ENCODE results near the gene EPM2AIP1.
"Not testable (repeated sequence)": the region's sequence is repeated elsewhere in the genome, so short reads cannot be mapped to it uniquely, and the experiment has no call there.

- not testable (repeated sequence) for TF ChIP-seq POLR2A, CTCF (IDR thresholded peaks at IDR 0.05)
Observed at GRCh38 chr3:37042712-37043111, 49.8 kb upstream of the EPM2AIP1 start.
